ENCODE data around the gene TAC3. TPM values are rescaled to one million over a fixed set of nuclear protein-coding genes. Genes with fewer than 3 reads are reported as not detected.

Gene TAC3
- total and polyA plus RNA-seq, 2 experiments from 2014 or later = 13.0 to 113 TPM

DNA sequence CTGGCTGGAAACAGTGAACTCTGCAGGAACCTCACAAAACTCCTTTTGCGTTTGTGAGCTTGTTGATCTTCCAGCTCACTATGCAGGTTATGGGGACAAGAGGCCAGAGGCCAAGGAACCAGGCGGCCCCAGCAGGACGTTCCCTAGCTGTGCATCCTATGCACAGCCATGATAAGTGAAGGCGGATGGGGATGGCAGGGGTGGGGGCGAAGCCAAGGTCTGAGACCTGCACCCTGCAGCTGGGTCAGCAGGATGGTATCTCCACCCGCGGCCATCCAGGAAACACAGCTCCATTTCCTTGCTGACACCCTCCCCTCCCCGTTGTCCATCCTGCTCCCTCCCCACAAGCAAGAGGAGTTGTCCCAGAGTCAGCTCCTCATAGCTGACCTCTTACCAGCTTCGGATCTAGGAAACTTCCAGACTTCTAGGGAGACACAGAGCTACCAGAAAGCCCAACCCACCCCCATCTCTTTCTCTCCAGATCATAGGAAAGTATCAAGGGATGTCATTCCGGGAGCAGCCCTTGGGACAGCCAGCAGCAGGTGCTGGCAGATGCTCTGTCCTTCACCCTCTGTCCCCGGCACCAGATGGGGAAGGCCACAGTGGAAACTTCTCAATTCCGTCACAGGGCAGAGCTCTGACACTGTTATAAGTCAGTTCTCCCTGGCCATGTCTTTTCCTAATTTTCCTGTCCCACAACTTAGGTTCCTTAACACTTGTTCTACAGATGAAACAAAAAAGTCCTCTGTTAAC lies 19.4 kb downstream of the TAC3 start:
- DNase-seq (ENCODE audit: low spot score) = no peak
- TF ChIP-seq EZH2phosphoT487 (IDR thresholded peaks at IDR 0.05; ENCODE audit: low read depth, severe bottlenecking, unreplicated experiment) = no peak
- TF ChIP-seq EZH2 (IDR thresholded peaks at IDR 0.05; ENCODE audit: borderline replicate concordance) = no peak
- TF ChIP-seq, protein P1, sequence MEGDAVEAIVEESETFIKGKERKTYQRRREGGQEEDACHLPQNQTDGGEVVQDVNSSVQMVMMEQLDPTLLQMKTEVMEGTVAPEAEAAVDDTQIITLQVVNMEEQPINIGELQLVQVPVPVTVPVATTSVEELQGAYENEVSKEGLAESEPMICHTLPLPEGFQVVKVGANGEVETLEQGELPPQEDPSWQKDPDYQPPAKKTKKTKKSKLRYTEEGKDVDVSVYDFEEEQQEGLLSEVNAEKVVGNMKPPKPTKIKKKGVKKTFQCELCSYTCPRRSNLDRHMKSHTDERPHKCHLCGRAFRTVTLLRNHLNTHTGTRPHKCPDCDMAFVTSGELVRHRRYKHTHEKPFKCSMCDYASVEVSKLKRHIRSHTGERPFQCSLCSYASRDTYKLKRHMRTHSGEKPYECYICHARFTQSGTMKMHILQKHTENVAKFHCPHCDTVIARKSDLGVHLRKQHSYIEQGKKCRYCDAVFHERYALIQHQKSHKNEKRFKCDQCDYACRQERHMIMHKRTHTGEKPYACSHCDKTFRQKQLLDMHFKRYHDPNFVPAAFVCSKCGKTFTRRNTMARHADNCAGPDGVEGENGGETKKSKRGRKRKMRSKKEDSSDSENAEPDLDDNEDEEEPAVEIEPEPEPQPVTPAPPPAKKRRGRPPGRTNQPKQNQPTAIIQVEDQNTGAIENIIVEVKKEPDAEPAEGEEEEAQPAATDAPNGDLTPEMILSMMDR (IDR thresholded peaks at IDR 0.05; ENCODE audit: poor library complexity) = no peak
- Histone ChIP-seq H3K4me3 (no peak overlapping the region), H3K36me3 (replicated peaks; ENCODE audit: insufficient read depth, low read depth) (no peaks in the 10 kb centered on the region), H3K4me1 (ENCODE audit: insufficient read depth) (peaks cover 4% of the 10 kb centered on the region), H3K9me3 (ENCODE audit: low read depth) (no peaks in the 10 kb centered on the region), H3K79me2 (peaks cover 19% of the 10 kb centered on the region), H2AFZ (no peak overlapping the region), H3K9me2 (replicated peaks; ENCODE audit: insufficient read depth) (no peaks in the 10 kb centered on the region), H4K20me1 (ENCODE audit: insufficient read depth, poor library complexity, severe bottlenecking) (peaks cover 28% of the 10 kb centered on the region), H3K4me2 (no peak overlapping the region), H3K27ac (no peak overlapping the region), H3K27me3 (no peaks in the 10 kb centered on the region)
- WGBS (ENCODE audit: low lambda C conversion rate, missing lambda C conversion rate) = 88% methylated on average over 11 of the region's 12 CpGs

DNA sequence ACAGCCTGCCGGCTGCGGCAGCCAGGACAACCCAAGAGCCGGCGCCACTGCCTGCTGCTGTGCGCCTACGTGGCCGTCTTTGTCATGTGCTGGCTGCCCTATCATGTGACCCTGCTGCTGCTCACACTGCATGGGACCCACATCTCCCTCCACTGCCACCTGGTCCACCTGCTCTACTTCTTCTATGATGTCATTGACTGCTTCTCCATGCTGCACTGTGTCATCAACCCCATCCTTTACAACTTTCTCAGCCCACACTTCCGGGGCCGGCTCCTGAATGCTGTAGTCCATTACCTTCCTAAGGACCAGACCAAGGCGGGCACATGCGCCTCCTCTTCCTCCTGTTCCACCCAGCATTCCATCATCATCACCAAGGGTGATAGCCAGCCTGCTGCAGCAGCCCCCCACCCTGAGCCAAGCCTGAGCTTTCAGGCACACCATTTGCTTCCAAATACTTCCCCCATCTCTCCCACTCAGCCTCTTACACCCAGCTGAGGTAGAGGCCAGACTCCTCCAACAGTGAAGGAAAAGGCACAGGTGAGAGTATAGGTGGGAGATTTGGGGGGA lies 20.3 kb downstream of the TAC3 start:
- no peak for DNase-seq (ENCODE audit: low spot score)

DNA sequence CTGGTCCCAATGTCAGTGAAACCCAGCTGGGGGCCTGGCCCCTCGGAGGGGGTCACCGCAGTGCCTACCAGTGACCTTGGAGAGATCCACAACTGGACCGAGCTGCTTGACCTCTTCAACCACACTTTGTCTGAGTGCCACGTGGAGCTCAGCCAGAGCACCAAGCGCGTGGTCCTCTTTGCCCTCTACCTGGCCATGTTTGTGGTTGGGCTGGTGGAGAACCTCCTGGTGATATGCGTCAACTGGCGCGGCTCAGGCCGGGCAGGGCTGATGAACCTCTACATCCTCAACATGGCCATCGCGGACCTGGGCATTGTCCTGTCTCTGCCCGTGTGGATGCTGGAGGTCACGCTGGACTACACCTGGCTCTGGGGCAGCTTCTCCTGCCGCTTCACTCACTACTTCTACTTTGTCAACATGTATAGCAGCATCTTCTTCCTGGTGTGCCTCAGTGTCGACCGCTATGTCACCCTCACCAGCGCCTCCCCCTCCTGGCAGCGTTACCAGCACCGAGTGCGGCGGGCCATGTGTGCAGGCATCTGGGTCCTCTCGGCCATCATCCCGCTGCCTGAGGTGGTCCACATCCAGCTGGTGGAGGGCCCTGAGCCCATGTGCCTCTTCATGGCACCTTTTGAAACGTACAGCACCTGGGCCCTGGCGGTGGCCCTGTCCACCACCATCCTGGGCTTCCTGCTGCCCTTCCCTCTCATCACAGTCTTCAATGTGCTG lies 21.0 kb downstream of the TAC3 start:
- no peak overlapping the region for H3K4me3 ChIP-seq
- H3K9me3 ChIP-seq (ENCODE audit: low read depth) = no peaks in the 10 kb centered on the region
- peaks cover 14% of the 10 kb centered on the region for H4K20me1 ChIP-seq (ENCODE audit: insufficient read depth, poor library complexity, severe bottlenecking)
- no peak overlapping the region for H3K4me2 ChIP-seq
- H3K9me2 ChIP-seq (replicated peaks; ENCODE audit: insufficient read depth) = no peaks in the 10 kb centered on the region
- H2AFZ ChIP-seq = no peak overlapping the region
- no peak for DNase-seq (ENCODE audit: low spot score)
- peaks cover 6% of the 10 kb centered on the region for H3K79me2 ChIP-seq
- no peaks in the 10 kb centered on the region for H3K36me3 ChIP-seq (replicated peaks; ENCODE audit: insufficient read depth, low read depth)
- no peak overlapping the region for H3K27ac ChIP-seq
- 96% methylated on average over 26 of the region's 26 CpGs for WGBS (ENCODE audit: low lambda C conversion rate, missing lambda C conversion rate)
- TF ChIP-seq, protein P1 (IDR thresholded peaks at IDR 0.05; ENCODE audit: poor library complexity) = no peak
- TF ChIP-seq EZH2 (IDR thresholded peaks at IDR 0.05; ENCODE audit: borderline replicate concordance) (no peak), EZH2phosphoT487 (IDR thresholded peaks at IDR 0.05; ENCODE audit: low read depth, severe bottlenecking, unreplicated experiment) (no peak)
- H3K27me3 ChIP-seq = no peaks in the 10 kb centered on the region
- no peaks in the 10 kb centered on the region for H3K4me1 ChIP-seq (ENCODE audit: insufficient read depth)

More for the DNA sequence above, 20.3 kb downstream of the TAC3 start:
- no peaks in the 10 kb centered on the region for H3K9me3 ChIP-seq (ENCODE audit: low read depth)
- 97% methylated on average over 11 of the region's 11 CpGs for WGBS (ENCODE audit: low lambda C conversion rate, missing lambda C conversion rate)
- no peak overlapping the region for H3K4me3 ChIP-seq
- no peak for TF ChIP-seq EZH2phosphoT487 (IDR thresholded peaks at IDR 0.05; ENCODE audit: low read depth, severe bottlenecking, unreplicated experiment)
- TF ChIP-seq EZH2 (IDR thresholded peaks at IDR 0.05; ENCODE audit: borderline replicate concordance) = no peak
- TF ChIP-seq, protein P1 (IDR thresholded peaks at IDR 0.05; ENCODE audit: poor library complexity) = no peak
- H3K27me3 ChIP-seq = no peaks in the 10 kb centered on the region
- no peak overlapping the region for H3K27ac ChIP-seq
- H3K9me2 ChIP-seq (replicated peaks; ENCODE audit: insufficient read depth) = no peaks in the 10 kb centered on the region
- H3K4me1 ChIP-seq (ENCODE audit: insufficient read depth) = no peaks in the 10 kb centered on the region
- no peaks in the 10 kb centered on the region for H3K36me3 ChIP-seq (replicated peaks; ENCODE audit: insufficient read depth, low read depth)
- peaks cover 21% of the 10 kb centered on the region for H4K20me1 ChIP-seq (ENCODE audit: insufficient read depth, poor library complexity, severe bottlenecking)
- no peak overlapping the region for H2AFZ ChIP-seq
- H3K79me2 ChIP-seq = peaks cover 12% of the 10 kb centered on the region
- no peak overlapping the region for H3K4me2 ChIP-seq

All from hepatocyte (in vitro differentiated cells).